T-helper 2 cell treated with Interferon-gamma antibody and Interleukin-4, amounts not matched to agents 5 μg/mL and 100 μg/mL, for 36 hours (primary cell): ENCODE results near the gene WBP1L.
"Not testable (repeated sequence)": the region's sequence is repeated elsewhere in the genome, so short reads cannot be mapped to it uniquely, and the experiment has no call there.

Experiments used
- DNase-seq: peaks from one replicate; pipeline ENCODE4 v3.0.0; 2021; ENCODE audit warnings: low spot score
- H3K27ac Mint-ChIP-seq: one replicate; pipeline ENCODE4 v1.8.0; 2021; ENCODE audit warnings: mild to moderate bottlenecking, mixed read lengths
- H3K27me3 Mint-ChIP-seq: one replicate; pipeline ENCODE4 v1.8.0; 2021; ENCODE audit warnings: low read depth, mixed read lengths
- H3K36me3 Mint-ChIP-seq: one replicate; pipeline ENCODE4 v1.8.0; 2021; ENCODE audit warnings: low read depth, mixed read lengths
- H3K4me1 Mint-ChIP-seq: one replicate; pipeline ENCODE4 v1.8.0; 2021; ENCODE audit warnings: low read depth, mixed read lengths
- H3K4me3 Mint-ChIP-seq: one replicate; pipeline ENCODE4 v1.8.0; 2022; ENCODE audit warnings: mild to moderate bottlenecking, moderate library complexity, mixed read lengths
- H3K9me3 Mint-ChIP-seq: one replicate; pipeline ENCODE4 v1.8.0; 2021; ENCODE audit warnings: mixed read lengths

Gene WBP1L

GRCh38 chr10:102714621-102715455, 28.9 kb upstream of the WBP1L start, which contains the start of gene SFXN2:
TSS of gene SFXN2 (plus strand) at chr10:102714636. CDS start at chr10:102726637, 12,001 bp downstream.
- peak within 1 kb of the TSS; percentile 88 for H3K4me3 Mint-ChIP-seq
- H3K27ac Mint-ChIP-seq, result peak within 1 kb of the TSS; percentile 84
- H3K36me3 Mint-ChIP-seq, result peaks cover 8% of the 10 kb centered on the region
- no peaks in the 10 kb centered on the region for H3K9me3 Mint-ChIP-seq
- no peaks in the 10 kb centered on the region for H3K27me3 Mint-ChIP-seq
- DNase-seq, result peak; percentile 51
- peaks cover 55% of the 10 kb centered on the region for H3K4me1 Mint-ChIP-seq

DNA sequence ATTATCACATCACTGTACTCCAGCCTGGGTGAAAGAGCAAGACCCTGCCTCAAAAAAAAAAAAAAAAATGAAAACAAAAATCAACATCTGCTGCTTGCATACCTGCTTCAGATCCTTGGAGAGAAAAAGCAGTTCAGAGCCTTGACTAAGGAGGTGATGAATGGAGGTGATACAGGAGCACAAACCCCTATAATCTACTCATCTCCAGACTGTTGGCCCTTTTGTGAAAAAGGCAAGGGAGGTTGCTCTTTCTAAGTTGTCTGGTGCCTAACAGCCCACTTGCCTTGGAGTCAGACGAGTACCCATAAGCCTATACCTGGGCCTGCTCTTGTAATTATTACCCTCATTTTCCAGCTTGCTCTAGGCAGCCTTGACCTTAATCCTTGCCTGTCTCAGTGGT, 27.9 kb upstream of the WBP1L start:
- peak overlapping the region; percentile 49 for H3K27ac Mint-ChIP-seq
- peaks cover 51% of the 10 kb centered on the region for H3K4me1 Mint-ChIP-seq
- H3K9me3 Mint-ChIP-seq, result no peaks in the 10 kb centered on the region
- DNase-seq, result no peak
- H3K27me3 Mint-ChIP-seq, result no peaks in the 10 kb centered on the region
- H3K36me3 Mint-ChIP-seq, result peaks cover 8% of the 10 kb centered on the region
- H3K4me3 Mint-ChIP-seq, result peak overlapping the region; percentile 73

DNA sequence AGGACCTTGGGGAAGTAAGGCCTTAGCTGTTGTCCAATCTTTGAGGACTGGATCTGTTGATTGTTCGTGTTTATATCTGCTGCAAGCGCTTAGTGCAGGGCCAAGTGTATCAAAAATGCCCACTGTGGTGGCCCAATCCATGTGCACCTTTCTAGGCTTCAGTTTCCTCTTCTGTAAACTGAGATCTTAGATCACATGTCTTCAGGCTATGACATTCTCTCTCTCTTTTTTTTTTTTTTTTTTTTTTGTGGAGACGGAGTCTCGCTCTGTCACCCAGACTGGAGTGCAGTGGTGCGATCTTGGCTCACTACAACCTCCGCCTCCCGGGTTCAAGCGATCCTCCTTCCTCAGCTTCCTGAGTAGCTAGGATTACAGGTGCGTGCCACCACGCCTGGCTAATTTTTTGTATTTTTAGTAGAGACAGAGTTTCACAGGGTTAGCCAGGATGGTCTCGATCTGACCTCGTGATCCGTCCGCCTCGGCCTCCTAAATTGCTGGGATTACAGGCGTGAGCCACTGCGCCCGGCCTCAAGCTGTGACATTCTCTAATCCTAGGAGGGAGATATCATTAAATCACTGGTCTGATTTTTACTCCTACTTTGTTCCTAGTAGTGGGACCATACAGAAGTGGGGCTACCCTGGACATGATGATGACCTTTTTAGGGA, 26.7 kb upstream of the WBP1L start:
- H3K4me1 Mint-ChIP-seq, result peaks cover 48% of the 10 kb centered on the region
- H3K9me3 Mint-ChIP-seq, H3K27me3 Mint-ChIP-seq, H3K27ac Mint-ChIP-seq, H3K4me3 Mint-ChIP-seq, DNase-seq, H3K36me3 Mint-ChIP-seq: not testable (repeated sequence)

GRCh38 chr10:102718220-102718619, 25.5 kb upstream of the WBP1L start:
- no peaks in the 10 kb centered on the region for H3K9me3 Mint-ChIP-seq
- H3K4me1 Mint-ChIP-seq, result peaks cover 39% of the 10 kb centered on the region
- no peak overlapping the region for H3K27ac Mint-ChIP-seq
- DNase-seq, result no peak
- H3K36me3 Mint-ChIP-seq, result peaks cover 8% of the 10 kb centered on the region
- no peaks in the 10 kb centered on the region for H3K27me3 Mint-ChIP-seq
- no peak overlapping the region for H3K4me3 Mint-ChIP-seq

- no peak for DNase-seq
- H3K9me3 Mint-ChIP-seq, result peaks cover 4% of the 10 kb centered on the region
- peaks cover 21% of the 10 kb centered on the region for H3K36me3 Mint-ChIP-seq
- H3K27me3 Mint-ChIP-seq, result no peaks in the 10 kb centered on the region
- H3K4me3 Mint-ChIP-seq, result no peak overlapping the region
- no peak overlapping the region for H3K27ac Mint-ChIP-seq
- H3K4me1 Mint-ChIP-seq, result peaks cover 36% of the 10 kb centered on the region
Observed at GRCh38 chr10:102720337-102720736, 23.4 kb upstream of the WBP1L start.

GRCh38 chr10:102720775-102721301, 22.9 kb upstream of the WBP1L start:
- Mint-ChIP-seq H3K27ac (no peak overlapping the region), H3K4me1 (peaks cover 32% of the 10 kb centered on the region), H3K9me3 (peaks cover 4% of the 10 kb centered on the region), H3K36me3 (peaks cover 21% of the 10 kb centered on the region), H3K27me3 (no peaks in the 10 kb centered on the region), H3K4me3 (no peak overlapping the region)
- DNase-seq, result no peak

DNA sequence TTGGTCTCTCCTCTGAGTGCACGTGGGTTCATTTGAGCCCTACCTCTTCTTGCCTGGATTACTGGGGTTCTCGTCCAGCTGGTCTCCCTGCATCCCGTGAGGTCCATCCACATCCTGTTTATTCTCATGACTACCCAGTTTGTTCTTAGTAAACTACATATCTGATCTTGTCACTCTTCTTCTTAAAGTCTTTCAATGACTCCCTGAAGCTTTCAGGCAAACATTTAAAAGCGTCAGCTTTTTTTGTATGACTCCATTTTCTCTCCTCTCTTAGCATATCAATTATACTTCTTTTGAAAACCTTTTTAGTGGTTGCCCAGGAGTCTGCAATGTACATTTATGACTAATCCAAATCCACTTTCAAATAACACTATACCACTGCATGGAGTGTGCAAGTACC, 21.8 kb upstream of the WBP1L start:
- peaks cover 24% of the 10 kb centered on the region for H3K4me1 Mint-ChIP-seq
- H3K27ac Mint-ChIP-seq, result no peak overlapping the region
- peaks cover 4% of the 10 kb centered on the region for H3K9me3 Mint-ChIP-seq
- DNase-seq, result no peak
- H3K36me3 Mint-ChIP-seq, result peaks cover 25% of the 10 kb centered on the region
- H3K4me3 Mint-ChIP-seq, result no peak overlapping the region
- no peaks in the 10 kb centered on the region for H3K27me3 Mint-ChIP-seq

- Mint-ChIP-seq H3K27ac (no peak overlapping the region), H3K4me3 (no peak overlapping the region), H3K4me1 (peaks cover 15% of the 10 kb centered on the region), H3K36me3 (peaks cover 33% of the 10 kb centered on the region), H3K9me3 (peaks cover 4% of the 10 kb centered on the region), H3K27me3 (no peaks in the 10 kb centered on the region)
- DNase-seq, result no peak
Observed at GRCh38 chr10:102723989-102724388, 19.8 kb upstream of the WBP1L start.

DNA sequence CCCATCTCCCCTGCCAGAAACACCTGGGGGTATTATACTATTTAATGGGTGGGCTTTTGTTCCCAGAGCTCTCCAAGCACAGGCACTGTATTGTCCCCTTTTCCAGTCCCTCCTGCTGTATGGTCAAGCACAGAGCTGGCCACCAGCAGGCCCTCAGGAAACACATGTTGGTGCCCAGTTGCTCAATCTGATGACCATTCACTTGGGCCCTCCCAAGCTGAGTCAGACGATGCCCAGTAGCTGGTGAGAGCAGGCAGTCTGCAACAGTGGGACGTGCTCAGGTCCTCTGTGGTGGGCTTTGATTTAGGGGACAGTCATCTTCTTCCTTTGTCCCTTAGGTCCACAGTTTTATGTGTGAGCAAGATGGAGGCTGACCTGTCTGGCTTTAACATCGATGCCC, 17.5 kb upstream of the WBP1L start:
- Mint-ChIP-seq H3K9me3 (peaks cover 4% of the 10 kb centered on the region), H3K36me3 (peaks cover 30% of the 10 kb centered on the region), H3K4me1 (peaks cover 7% of the 10 kb centered on the region), H3K4me3 (no peak overlapping the region), H3K27ac (no peak overlapping the region), H3K27me3 (no peaks in the 10 kb centered on the region)
- no peak for DNase-seq

- peaks cover 30% of the 10 kb centered on the region for H3K36me3 Mint-ChIP-seq
- no peak overlapping the region for H3K27ac Mint-ChIP-seq
Observed at GRCh38 chr10:102727037-102727818, 16.5 kb upstream of the WBP1L start.

DNA sequence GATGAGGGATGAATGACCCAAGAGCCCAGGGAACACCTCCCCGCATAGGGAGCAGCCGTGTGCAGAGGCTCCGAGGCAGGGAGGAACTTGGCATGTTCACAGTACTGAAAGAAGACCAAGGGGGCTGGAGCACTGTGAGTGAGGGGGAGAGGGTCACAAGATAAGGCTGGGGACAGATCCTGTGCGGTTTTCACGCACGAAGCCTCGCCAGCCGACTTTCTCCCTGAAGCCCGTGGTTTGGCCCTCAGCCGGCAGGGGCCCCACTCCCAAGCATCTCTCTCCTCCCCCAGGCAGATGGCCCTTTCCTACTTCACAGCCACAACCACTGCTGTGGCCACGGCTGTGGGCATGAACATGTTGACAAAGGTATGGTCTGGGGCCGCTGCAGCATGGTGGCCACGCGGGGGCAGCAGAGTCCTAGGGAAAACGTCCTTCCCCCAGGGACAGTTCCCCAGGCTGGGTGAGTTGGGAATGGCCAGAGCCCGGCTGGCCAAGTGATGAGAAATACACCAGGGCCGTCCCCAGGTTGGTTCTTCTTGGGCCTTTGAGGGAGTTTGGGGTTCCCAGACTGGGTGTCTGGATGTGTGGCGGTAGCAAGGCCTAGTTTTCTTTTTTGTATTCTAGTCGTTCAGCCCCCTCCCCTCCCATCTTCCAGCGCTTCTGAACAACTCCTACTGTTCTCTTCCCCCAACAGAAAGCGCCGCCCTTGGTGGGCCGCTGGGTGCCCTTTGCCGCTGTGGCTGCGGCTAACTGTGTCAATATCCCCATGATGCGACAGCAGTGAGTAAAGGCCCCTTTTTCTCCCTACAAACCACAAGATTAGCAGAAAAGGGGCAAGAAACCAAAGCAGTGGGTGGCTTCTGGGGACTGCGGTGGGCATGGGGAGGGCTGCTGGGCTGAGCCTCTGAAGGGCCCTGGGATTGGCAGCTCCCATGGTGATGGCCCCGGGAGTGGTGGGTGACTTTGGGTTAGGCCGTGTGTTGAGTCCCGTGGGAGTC, 14.4 kb upstream of the WBP1L start:
- peaks cover 28% of the 10 kb centered on the region for H3K36me3 Mint-ChIP-seq
- peak; percentile 30 for DNase-seq

More at GRCh38 chr10:102727037-102727818, 16.5 kb upstream of the WBP1L start:
- H3K27me3 Mint-ChIP-seq, result no peaks in the 10 kb centered on the region
- H3K4me1 Mint-ChIP-seq, result peaks cover 2% of the 10 kb centered on the region
- peaks cover 4% of the 10 kb centered on the region for H3K9me3 Mint-ChIP-seq
- no peak overlapping the region for H3K4me3 Mint-ChIP-seq
- DNase-seq, result no peak

GRCh38 chr10:102731222-102731800, 12.4 kb upstream of the WBP1L start:
- H3K4me1 Mint-ChIP-seq, result no peaks in the 10 kb centered on the region
- no peaks in the 10 kb centered on the region for H3K27me3 Mint-ChIP-seq
- H3K9me3 Mint-ChIP-seq, result no peaks in the 10 kb centered on the region
- no peak overlapping the region for H3K4me3 Mint-ChIP-seq
- DNase-seq, result no peak
- H3K36me3 Mint-ChIP-seq, result peaks cover 22% of the 10 kb centered on the region
- no peak overlapping the region for H3K27ac Mint-ChIP-seq

More for the DNA sequence above, 14.4 kb upstream of the WBP1L start:
- no peak overlapping the region for H3K27ac Mint-ChIP-seq
- no peaks in the 10 kb centered on the region for H3K27me3 Mint-ChIP-seq
- no peaks in the 10 kb centered on the region for H3K9me3 Mint-ChIP-seq
- no peak overlapping the region for H3K4me3 Mint-ChIP-seq
- H3K4me1 Mint-ChIP-seq, result peaks cover 2% of the 10 kb centered on the region
